ENCODE measurements around the gene C16orf74.
A peak's percentile ranks its signal among the peaks of the same experiment; 100 is the strongest.

- TF ChIP-seq, protein P1, sequence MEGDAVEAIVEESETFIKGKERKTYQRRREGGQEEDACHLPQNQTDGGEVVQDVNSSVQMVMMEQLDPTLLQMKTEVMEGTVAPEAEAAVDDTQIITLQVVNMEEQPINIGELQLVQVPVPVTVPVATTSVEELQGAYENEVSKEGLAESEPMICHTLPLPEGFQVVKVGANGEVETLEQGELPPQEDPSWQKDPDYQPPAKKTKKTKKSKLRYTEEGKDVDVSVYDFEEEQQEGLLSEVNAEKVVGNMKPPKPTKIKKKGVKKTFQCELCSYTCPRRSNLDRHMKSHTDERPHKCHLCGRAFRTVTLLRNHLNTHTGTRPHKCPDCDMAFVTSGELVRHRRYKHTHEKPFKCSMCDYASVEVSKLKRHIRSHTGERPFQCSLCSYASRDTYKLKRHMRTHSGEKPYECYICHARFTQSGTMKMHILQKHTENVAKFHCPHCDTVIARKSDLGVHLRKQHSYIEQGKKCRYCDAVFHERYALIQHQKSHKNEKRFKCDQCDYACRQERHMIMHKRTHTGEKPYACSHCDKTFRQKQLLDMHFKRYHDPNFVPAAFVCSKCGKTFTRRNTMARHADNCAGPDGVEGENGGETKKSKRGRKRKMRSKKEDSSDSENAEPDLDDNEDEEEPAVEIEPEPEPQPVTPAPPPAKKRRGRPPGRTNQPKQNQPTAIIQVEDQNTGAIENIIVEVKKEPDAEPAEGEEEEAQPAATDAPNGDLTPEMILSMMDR (IDR thresholded peaks at IDR 0.05), result peak in 1 of 4 experiments; percentile 18
- TF ChIP-seq POLR2A (IDR thresholded peaks at IDR 0.05), result no peak
- no peak for TF ChIP-seq POLR2AphosphoS5 (IDR thresholded peaks at IDR 0.05)
- no peak for TF ChIP-seq EP300 (IDR thresholded peaks at IDR 0.05)
Measured at GRCh38 chr16:85750146-85750826, 610 bp downstream of the C16orf74 start.
